ENCODE data around the gene GALNTL6. TPM values are rescaled to one million over a fixed set of nuclear protein-coding genes. Genes with fewer than 3 reads are reported as not detected.

Gene GALNTL6
- polyA plus RNA-seq, 1 donor (not counting 4 experiments of a cell fraction or from before 2014, with no cell fraction given) = not detected

GRCh38 chr4:172554588-172554987 lies 741.4 kb downstream of the GALNTL6 start:
- H4K20me1 ChIP-seq (ENCODE audit: control insufficient read depth, extremely low read depth, insufficient read depth, low read length) = no peaks in the 10 kb centered on the region
- dilution Hi-C loops (cut with MboI; ENCODE audit: extremely low pct_ligation_motif_present, low sequenced_read_pairs) = no loop called here
- FAIRE-seq = no peak

GRCh38 chr4:172555725-172556124 lies 742.5 kb downstream of the GALNTL6 start:
- no peaks in the 10 kb centered on the region for H3K27me3 ChIP-seq (ENCODE audit: control insufficient read depth, extremely low read depth, insufficient read depth, low read length)
- no peaks in the 10 kb centered on the region for H3K79me2 ChIP-seq (ENCODE audit: control insufficient read depth, insufficient read depth, low read length)
- DNase-seq (ENCODE audit: low read depth, low spot score) = no peak
- H3K36me3 ChIP-seq (ENCODE audit: control insufficient read depth in 2 of 2, extremely low read depth in 1 of 2, insufficient read depth in 2 of 2, low read length in 2 of 2) = no peaks in the 10 kb centered on the region
- H3K4me2 ChIP-seq (ENCODE audit: control insufficient read depth, extremely low read depth, insufficient read depth, low read depth, low read length) = no peak overlapping the region
- TF ChIP-seq EZH2 (IDR thresholded peaks at IDR 0.05; ENCODE audit: low read length) (no peak), CTCF (optimal IDR thresholded peaks at IDR 0.05 in 1 of 3, IDR thresholded peaks at IDR 0.05 in 1 of 3, conservative IDR thresholded peaks at IDR 0.05 in 1 of 3; ENCODE audit: extremely low read depth in 1 of 3, insufficient read depth in 2 of 3, low read length in 3 of 3) (no peak)
- dilution Hi-C loops (cut with MboI; ENCODE audit: extremely low pct_ligation_motif_present, low sequenced_read_pairs) = no loop called here
- H3K9me1 ChIP-seq (ENCODE audit: control insufficient read depth, extremely low read depth, insufficient read depth, low read length) = no peaks in the 10 kb centered on the region
- H4K20me1 ChIP-seq (ENCODE audit: control insufficient read depth, extremely low read depth, insufficient read depth, low read length) = no peaks in the 10 kb centered on the region
- no peaks in the 10 kb centered on the region for H3K4me1 ChIP-seq (ENCODE audit: control insufficient read depth, extremely low read depth, insufficient read depth, low read length)
- no peak overlapping the region for H2AFZ ChIP-seq (ENCODE audit: control insufficient read depth, low read length)
- no peak overlapping the region for H3K27ac ChIP-seq (ENCODE audit: control insufficient read depth, insufficient read depth, low read length)
- no peak overlapping the region for H3K4me3 ChIP-seq (ENCODE audit: control insufficient read depth in 2 of 3, extremely low read depth in 1 of 3, insufficient read depth in 2 of 3, low read depth in 1 of 3, low read length in 3 of 3)
- FAIRE-seq = no peak
- H3K9ac ChIP-seq (ENCODE audit: control insufficient read depth, extremely low read depth, insufficient read depth, low read length) = no peak overlapping the region
- no peaks in the 10 kb centered on the region for H3K9me3 ChIP-seq (ENCODE audit: control insufficient read depth, low read depth, low read length)

More at GRCh38 chr4:172554588-172554987, 741.4 kb downstream of the GALNTL6 start:
- Histone ChIP-seq H3K9ac (ENCODE audit: control insufficient read depth, extremely low read depth, insufficient read depth, low read length) (no peak overlapping the region), H3K9me1 (ENCODE audit: control insufficient read depth, extremely low read depth, insufficient read depth, low read length) (no peaks in the 10 kb centered on the region), H3K27ac (ENCODE audit: control insufficient read depth, insufficient read depth, low read length) (no peak overlapping the region), H3K4me2 (ENCODE audit: control insufficient read depth, extremely low read depth, insufficient read depth, low read depth, low read length) (no peak overlapping the region), H3K79me2 (ENCODE audit: control insufficient read depth, insufficient read depth, low read length) (no peaks in the 10 kb centered on the region), H3K27me3 (ENCODE audit: control insufficient read depth, extremely low read depth, insufficient read depth, low read length) (no peaks in the 10 kb centered on the region), H3K4me1 (ENCODE audit: control insufficient read depth, extremely low read depth, insufficient read depth, low read length) (no peaks in the 10 kb centered on the region), H3K4me3 (ENCODE audit: control insufficient read depth in 2 of 3, extremely low read depth in 1 of 3, insufficient read depth in 2 of 3, low read depth in 1 of 3, low read length in 3 of 3) (no peak overlapping the region), H3K9me3 (ENCODE audit: control insufficient read depth, low read depth, low read length) (no peaks in the 10 kb centered on the region), H2AFZ (ENCODE audit: control insufficient read depth, low read length) (no peak overlapping the region), H3K36me3 (ENCODE audit: control insufficient read depth in 2 of 2, extremely low read depth in 1 of 2, insufficient read depth in 2 of 2, low read length in 2 of 2) (no peaks in the 10 kb centered on the region)
- no peak for DNase-seq (ENCODE audit: low read depth, low spot score)
- no peak for TF ChIP-seq CTCF (optimal IDR thresholded peaks at IDR 0.05 in 1 of 3, IDR thresholded peaks at IDR 0.05 in 1 of 3, conservative IDR thresholded peaks at IDR 0.05 in 1 of 3; ENCODE audit: extremely low read depth in 1 of 3, insufficient read depth in 2 of 3, low read length in 3 of 3)
- no peak for TF ChIP-seq EZH2 (IDR thresholded peaks at IDR 0.05; ENCODE audit: low read length)

Data from keratinocyte (primary cell).